Measurements from ENCODE around the gene IL25. TPM values are rescaled to one million over a fixed set of nuclear protein-coding genes. Genes with fewer than 3 reads are reported as not detected.

The IL25 gene
- total and polyA plus RNA-seq, 2 of the 4 experiments (the other 2 are of a cell fraction), result not detected

DNA sequence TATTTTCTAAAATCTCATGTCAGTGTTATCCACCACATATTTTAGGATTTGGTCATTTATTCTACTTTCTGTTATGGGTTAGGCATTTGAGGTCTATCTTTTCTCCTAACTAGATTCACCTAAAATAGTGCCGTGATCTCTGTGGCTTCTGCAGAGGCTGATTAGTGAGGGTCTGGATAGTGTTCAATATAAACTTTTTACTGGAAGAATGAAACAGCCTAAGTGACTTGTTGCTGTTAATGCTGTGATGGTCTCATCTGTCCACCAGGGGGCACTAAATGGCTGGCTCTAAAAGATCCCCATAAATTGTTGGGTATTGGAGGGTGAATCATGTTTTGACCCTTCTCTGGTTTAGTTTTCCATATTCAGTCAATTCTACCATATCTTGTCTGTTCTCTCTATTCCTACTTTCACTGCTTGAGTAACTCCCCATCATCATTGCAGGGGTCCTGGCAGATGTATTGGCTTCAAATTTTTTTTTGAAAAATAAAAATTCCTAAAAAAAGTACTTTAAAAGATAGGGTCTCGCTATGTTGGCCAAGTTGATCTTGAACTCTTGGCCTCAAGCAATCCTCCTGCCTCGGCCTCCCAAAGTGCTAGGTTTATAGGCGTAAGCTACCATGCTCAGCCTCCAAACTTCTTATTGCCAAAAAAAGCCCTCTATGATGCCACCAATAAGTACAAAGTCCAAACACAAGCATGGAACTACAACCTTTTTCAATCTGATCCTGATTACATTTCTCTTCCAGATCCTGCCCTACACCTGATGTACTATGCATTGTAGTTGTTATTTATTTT is 44.5 kb upstream of the IL25 start (continued):
- TF ChIP-seq, protein P1, sequence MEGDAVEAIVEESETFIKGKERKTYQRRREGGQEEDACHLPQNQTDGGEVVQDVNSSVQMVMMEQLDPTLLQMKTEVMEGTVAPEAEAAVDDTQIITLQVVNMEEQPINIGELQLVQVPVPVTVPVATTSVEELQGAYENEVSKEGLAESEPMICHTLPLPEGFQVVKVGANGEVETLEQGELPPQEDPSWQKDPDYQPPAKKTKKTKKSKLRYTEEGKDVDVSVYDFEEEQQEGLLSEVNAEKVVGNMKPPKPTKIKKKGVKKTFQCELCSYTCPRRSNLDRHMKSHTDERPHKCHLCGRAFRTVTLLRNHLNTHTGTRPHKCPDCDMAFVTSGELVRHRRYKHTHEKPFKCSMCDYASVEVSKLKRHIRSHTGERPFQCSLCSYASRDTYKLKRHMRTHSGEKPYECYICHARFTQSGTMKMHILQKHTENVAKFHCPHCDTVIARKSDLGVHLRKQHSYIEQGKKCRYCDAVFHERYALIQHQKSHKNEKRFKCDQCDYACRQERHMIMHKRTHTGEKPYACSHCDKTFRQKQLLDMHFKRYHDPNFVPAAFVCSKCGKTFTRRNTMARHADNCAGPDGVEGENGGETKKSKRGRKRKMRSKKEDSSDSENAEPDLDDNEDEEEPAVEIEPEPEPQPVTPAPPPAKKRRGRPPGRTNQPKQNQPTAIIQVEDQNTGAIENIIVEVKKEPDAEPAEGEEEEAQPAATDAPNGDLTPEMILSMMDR (conservative IDR thresholded peaks at IDR 0.05; ENCODE audit: low read depth, low read length), result peak; percentile 93
- no peak for TF ChIP-seq FOS (IDR thresholded peaks at IDR 0.05; ENCODE audit: low read depth, low read length)

DNA sequence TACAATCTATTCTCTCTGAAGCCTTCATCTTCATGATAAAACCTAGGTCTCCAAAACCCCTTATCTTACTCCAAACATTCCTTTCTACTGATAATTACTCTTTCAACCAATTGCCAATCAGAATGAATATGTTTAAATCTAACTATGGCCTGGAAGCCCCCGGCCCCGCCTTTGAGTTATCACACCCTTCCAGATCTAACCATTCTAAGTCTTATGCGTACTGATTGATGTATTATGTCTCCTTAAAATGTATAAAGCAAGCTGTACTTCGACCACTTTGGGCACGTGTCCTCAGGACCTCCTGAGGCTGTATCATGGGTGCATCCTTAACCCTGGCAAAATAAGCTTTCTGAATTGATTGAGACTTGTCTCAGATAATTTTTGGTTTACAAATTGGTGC is 37.0 kb upstream of the IL25 start:
- no peak for ATAC-seq (ENCODE audit: low read depth)
- no TSS peak for BruUV-seq (replicated peaks)
- CTCF ChIA-PET, result no interaction called here
- TF ChIP-seq BHLHE40 (IDR thresholded peaks at IDR 0.05; ENCODE audit: low read depth, low read length), result no peak
- TF ChIP-seq CEBPB (IDR thresholded peaks at IDR 0.05; ENCODE audit: low read depth, low read length), result no peak
- no peak for TF ChIP-seq FOS (IDR thresholded peaks at IDR 0.05; ENCODE audit: low read depth, low read length)
- TF ChIP-seq, protein P2, sequence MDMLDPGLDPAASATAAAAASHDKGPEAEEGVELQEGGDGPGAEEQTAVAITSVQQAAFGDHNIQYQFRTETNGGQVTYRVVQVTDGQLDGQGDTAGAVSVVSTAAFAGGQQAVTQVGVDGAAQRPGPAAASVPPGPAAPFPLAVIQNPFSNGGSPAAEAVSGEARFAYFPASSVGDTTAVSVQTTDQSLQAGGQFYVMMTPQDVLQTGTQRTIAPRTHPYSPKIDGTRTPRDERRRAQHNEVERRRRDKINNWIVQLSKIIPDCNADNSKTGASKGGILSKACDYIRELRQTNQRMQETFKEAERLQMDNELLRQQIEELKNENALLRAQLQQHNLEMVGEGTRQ (IDR thresholded peaks at IDR 0.05; ENCODE audit: low read depth, low read length), result no peak
- TF ChIP-seq MAZ (IDR thresholded peaks at IDR 0.05; ENCODE audit: borderline replicate concordance, low read depth, low read length), result no peak
- TF ChIP-seq POLR2A (IDR thresholded peaks at IDR 0.05; ENCODE audit: low read depth, low read length), result no peak
- TF ChIP-seq SMC3 (IDR thresholded peaks at IDR 0.05; ENCODE audit: low read depth, low read length), result no peak
- TF ChIP-seq MXI1 (IDR thresholded peaks at IDR 0.05; ENCODE audit: borderline replicate concordance, low read depth, low read length), result no peak
- no peak for TF ChIP-seq RCOR1 (IDR thresholded peaks at IDR 0.05; ENCODE audit: insufficient replicate concordance, low read length)
- TF ChIP-seq, protein P3, sequence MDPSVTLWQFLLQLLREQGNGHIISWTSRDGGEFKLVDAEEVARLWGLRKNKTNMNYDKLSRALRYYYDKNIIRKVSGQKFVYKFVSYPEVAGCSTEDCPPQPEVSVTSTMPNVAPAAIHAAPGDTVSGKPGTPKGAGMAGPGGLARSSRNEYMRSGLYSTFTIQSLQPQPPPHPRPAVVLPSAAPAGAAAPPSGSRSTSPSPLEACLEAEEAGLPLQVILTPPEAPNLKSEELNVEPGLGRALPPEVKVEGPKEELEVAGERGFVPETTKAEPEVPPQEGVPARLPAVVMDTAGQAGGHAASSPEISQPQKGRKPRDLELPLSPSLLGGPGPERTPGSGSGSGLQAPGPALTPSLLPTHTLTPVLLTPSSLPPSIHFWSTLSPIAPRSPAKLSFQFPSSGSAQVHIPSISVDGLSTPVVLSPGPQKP (IDR thresholded peaks at IDR 0.05; ENCODE audit: borderline replicate concordance, low read depth, low read length), result no peak
- TF ChIP-seq CHD1 (IDR thresholded peaks at IDR 0.05; ENCODE audit: low read depth, low read length), result no peak
- TF ChIP-seq MAFK (IDR thresholded peaks at IDR 0.05; ENCODE audit: low read depth, low read length), result no peak

More for the DNA sequence above, 37.0 kb upstream of the IL25 start:
- intact Hi-C loops (cut with micrococcal nuclease), result no loop called here
- POLR2A ChIA-PET (ENCODE audit: unreplicated experiment), result no interaction called here
- H3K4me2 ChIP-seq (ENCODE audit: low read depth, low read length), result no peak overlapping the region
- no peak overlapping the region for H2AK9ac ChIP-seq (replicated peaks; ENCODE audit: low read depth, low read length, poor library complexity)
- H3K18ac ChIP-seq (ENCODE audit: low read depth, low read length), result no peak overlapping the region
- no peak overlapping the region for H3K4ac ChIP-seq (ENCODE audit: low read depth, low read length)
- dilution Hi-C loops (cut with HindIII; ENCODE audit: low sequenced_read_pairs, unreplicated experiment), result no loop called here
- no peaks in the 10 kb centered on the region; the same call in none of the 2 replicates for H3K27me3 ChIP-seq (ENCODE audit: control insufficient read depth, insufficient read depth, low read length)
- H4K20me1 ChIP-seq (ENCODE audit: insufficient read depth, low read length), result no peaks in the 10 kb centered on the region
- H3K9me1 ChIP-seq (ENCODE audit: insufficient read depth, low read length), result no peaks in the 10 kb centered on the region
- H2BK20ac ChIP-seq (ENCODE audit: low read depth, low read length), result no peak overlapping the region
- no peak overlapping the region for H2BK15ac ChIP-seq (ENCODE audit: low read depth, low read length)
- no peak for DNase-seq
- H3K9me3 ChIP-seq (ENCODE audit: control insufficient read depth, insufficient read depth, low read length), result peaks cover 1% of the 10 kb centered on the region; the same call in 1 of the 2 replicates
- no peak overlapping the region for H2AK5ac ChIP-seq (ENCODE audit: low read depth, low read length)
- H3K36me3 ChIP-seq (ENCODE audit: control insufficient read depth, insufficient read depth, low read length), result no peaks in the 10 kb centered on the region
- H2BK5ac ChIP-seq (ENCODE audit: low read depth, low read length, poor library complexity, severe bottlenecking), result no peak overlapping the region
- no peak overlapping the region for H3K27ac ChIP-seq (ENCODE audit: insufficient read depth, low read length)
- H4K8ac ChIP-seq (ENCODE audit: low read depth in 2 of 2, low read length in 2 of 2), result no peak overlapping the region
- H4K5ac ChIP-seq (ENCODE audit: low read depth, low read length), result no peak overlapping the region
- H3K56ac ChIP-seq (ENCODE audit: extremely low read depth, insufficient read depth, low read length), result no peak overlapping the region
- no peak overlapping the region for H2BK120ac ChIP-seq (ENCODE audit: low read depth, low read length)
- WGBS, 2 experiments (ENCODE audit: extremely low coverage in 2 of 2, insufficient read length in 1 of 2), result no CpG with 5 or more reads among the region's 5 CpGs
- H2AFZ ChIP-seq (replicated peaks; ENCODE audit: low read length, poor library complexity), result no peak overlapping the region
- in situ Hi-C loops (cut with MboI; ENCODE audit: low sequenced_read_pairs), result no loop called here
- H4K91ac ChIP-seq (ENCODE audit: insufficient read depth, low read depth, low read length), result no peak overlapping the region
- H3K14ac ChIP-seq (replicated peaks; ENCODE audit: low read depth, low read length), result no peak overlapping the region
- no peak overlapping the region for H3K4me3 ChIP-seq (ENCODE audit: insufficient read depth, low read depth, low read length)
- no peaks in the 10 kb centered on the region for H3K4me1 ChIP-seq (ENCODE audit: control insufficient read depth, insufficient read depth, low read length)
- H3K23ac ChIP-seq (ENCODE audit: low read depth, low read length), result no peak overlapping the region
- no peaks in the 10 kb centered on the region for H3K79me1 ChIP-seq (ENCODE audit: low read depth in 1 of 2, low read length in 2 of 2)
- no peak overlapping the region for H3K9ac ChIP-seq (ENCODE audit: low read depth, low read length)
